ENCODE measurements around the gene DNM1. TPM values are rescaled to one million over a fixed set of nuclear protein-coding genes. Genes with fewer than 3 reads are reported as not detected.

Gene DNM1
- total and polyA plus RNA-seq, 2 donors (not counting 3 experiments of a cell fraction or from before 2014, with no cell fraction given): 0.59 to 2.9 TPM

- POLR2A ChIA-PET: no interaction called here
- DNase-seq (ENCODE audit: low read depth, low spot score) (no peak), FAIRE-seq (no peak)
- no peak overlapping the region for H3K4me2 ChIP-seq (ENCODE audit: insufficient read depth, low read length)
- no peak overlapping the region for H2AFZ ChIP-seq (ENCODE audit: low read depth, low read length)
- H3K9me1 ChIP-seq (replicated peaks; ENCODE audit: control insufficient read depth, extremely low read depth, insufficient read depth, low read length): no peaks in the 10 kb centered on the region
- H3K36me3 ChIP-seq (ENCODE audit: control insufficient read depth in 2 of 2, extremely low read depth in 1 of 2, insufficient read depth in 2 of 2, low read length in 2 of 2): peaks cover 3 to 13% of the 10 kb centered on the region in 2 experiments
- intact Hi-C loops (cut with micrococcal nuclease) (no loop called here), dilution Hi-C loops (cut with MboI; ENCODE audit: extremely low pct_ligation_motif_present, low sequenced_read_pairs) (no loop called here)
- no peak overlapping the region for H3K4me3 ChIP-seq (replicated peaks in 1 of 3; ENCODE audit: insufficient read depth in 1 of 3, low read depth in 1 of 3, low read length in 3 of 3)
- no peak overlapping the region for H3K27ac ChIP-seq (ENCODE audit: insufficient read depth, low read depth, low read length)
- H3K9ac ChIP-seq (replicated peaks; ENCODE audit: extremely low read depth, insufficient read depth, low read length): no peak overlapping the region
- CTCF ChIA-PET: interaction anchor here (1.2 kb wide), 1 partner anchor 10 kb away, joined by 3 read pairs; no protein-coding TSS in a partner anchor
- H3K27me3 ChIP-seq (ENCODE audit: control insufficient read depth in 2 of 2, insufficient read depth in 2 of 2, low read length in 2 of 2): no peaks in the 10 kb centered on the region
- no peaks in the 10 kb centered on the region for H4K20me1 ChIP-seq (replicated peaks; ENCODE audit: control insufficient read depth, extremely low read depth, insufficient read depth, low read length)
- peaks cover 10% of the 10 kb centered on the region for H3K4me1 ChIP-seq (ENCODE audit: control insufficient read depth, extremely low read depth, insufficient read depth, low read length)
- no peaks in the 10 kb centered on the region for H3K9me3 ChIP-seq (replicated peaks; ENCODE audit: control insufficient read depth, insufficient read depth, low read length)
- no peaks in the 10 kb centered on the region for H3K79me2 ChIP-seq (ENCODE audit: control insufficient read depth, insufficient read depth, low read length)
- BruUV-seq (replicated peaks): no TSS peak
- TF ChIP-seq GATA2 (IDR thresholded peaks at IDR 0.05; ENCODE audit: insufficient read depth, insufficient read length, low read depth, low read length): no peak
- no peak for TF ChIP-seq MYC (IDR thresholded peaks at IDR 0.05; ENCODE audit: low read depth, low read length)
- TF ChIP-seq MAX (IDR thresholded peaks at IDR 0.05; ENCODE audit: insufficient read depth, insufficient read length): no peak
- TF ChIP-seq CTCF (IDR thresholded peaks at IDR 0.05; ENCODE audit: extremely low read depth in 1 of 2, insufficient read depth in 1 of 2, low read depth in 1 of 2, low read length in 2 of 2): no peak
- TF ChIP-seq POLR2A (IDR thresholded peaks at IDR 0.05; ENCODE audit: low read depth, low read length): no peak
- TF ChIP-seq JUN (IDR thresholded peaks at IDR 0.05; ENCODE audit: borderline replicate concordance, insufficient read depth, insufficient read length, low read depth): no peak
- TF ChIP-seq POLR2AphosphoS5 (IDR thresholded peaks at IDR 0.05; ENCODE audit: insufficient read depth, low read depth, low read length): no peak
- no peak for TF ChIP-seq FOS (IDR thresholded peaks at IDR 0.05; ENCODE audit: borderline replicate concordance, insufficient read depth, low read length)
- TF ChIP-seq EZH2 (IDR thresholded peaks at IDR 0.05; ENCODE audit: borderline replicate concordance, low read depth, low read length, severe bottlenecking): no peak
These were observed 82.0 kb downstream of the DNM1 start for GRCh38 chr9:128285033-128285784.
